RWPE1 (cell line): ENCODE results near the gene ANO7.

Experiments
- CTCF ChIA-PET: fragments of 350-600 bp; sonication (Branson Sonifier 250); formaldehyde crosslinking; extraction: SDS; loops from one replicate; lab custom pipeline; 2021; lab: Yijun Ruan, JAX
- POLR2A ChIA-PET: fragments of 400-600 bp; formaldehyde crosslinking; extraction: SDS; loops from one replicate; lab custom pipeline; 2020; ENCODE audit warnings: antibody characterized with exemption; ENCODE audit not compliant: low non-redundant PET; lab: Yijun Ruan, JAX
- DNase-seq: peaks from one replicate; pipeline ENCODE4 v3.0.0; 2012; ENCODE audit warnings: low spot score
- H3K27ac ChIP-seq: fragments of 450-650 bp; 2 replicates; pipeline ENCODE4 v1.5.1; 2017
- CTCF ChIP-seq: fragments of 450-650 bp; conservative IDR thresholded peaks from 2 replicates; pipeline ENCODE4 v1.5.1; 2017; ENCODE audit warnings: low read depth, mild to moderate bottlenecking

Gene ANO7

GRCh38 chr2:241261628-241262027 lies 73.2 kb downstream of the ANO7 start:
- no peak for TF ChIP-seq CTCF
- no peak overlapping the region for H3K27ac ChIP-seq
- POLR2A ChIA-PET, result no interaction called here
- CTCF ChIA-PET, result interaction anchor here (0.6 kb wide), 1 partner anchor 30 kb away, joined by 3 read pairs; no protein-coding TSS in a partner anchor
- no peak for DNase-seq

- POLR2A ChIA-PET, result no interaction called here
- CTCF ChIA-PET, result no interaction called here
- H3K27ac ChIP-seq, result 0 out of 2 replicates have a peak overlapping the region, but pooled peaks have one; percentile 8
- DNase-seq, result no peak
- no peak for TF ChIP-seq CTCF
Observed at GRCh38 chr2:241263061-241263460, 74.6 kb downstream of the ANO7 start.

- no peak for TF ChIP-seq CTCF
- CTCF ChIA-PET, result no interaction called here
- POLR2A ChIA-PET, result no interaction called here
- no peak overlapping the region for H3K27ac ChIP-seq
- no peak for DNase-seq
Observed at GRCh38 chr2:241265506-241265905, 77.0 kb downstream of the ANO7 start.

- DNase-seq, result no peak
- POLR2A ChIA-PET, result no interaction called here
- no peak for TF ChIP-seq CTCF
- H3K27ac ChIP-seq, result no peak overlapping the region
- CTCF ChIA-PET, result interaction anchor here (0.5 to 0.8 kb wide), 4 partner anchors 18 to 83 kb away, joined by 3 to 7 read pairs (median 3); no protein-coding TSS in a partner anchor
Observed at GRCh38 chr2:241267249-241268067, 79.0 kb downstream of the ANO7 start.

- H3K27ac ChIP-seq, result no peak overlapping the region
- ChIA-PET POLR2A (no interaction called here), CTCF (no interaction called here)
- DNase-seq, result no peak
- no peak for TF ChIP-seq CTCF
Observed at GRCh38 chr2:241268306-241268705, 79.8 kb downstream of the ANO7 start.

GRCh38 chr2:241268716-241269445 lies 80.4 kb downstream of the ANO7 start:
- H3K27ac ChIP-seq, result peak overlapping the region; percentile 45; the same call in 1 of the 2 replicates
- no peak for TF ChIP-seq CTCF
- POLR2A ChIA-PET, result interaction anchor here (0.6 kb wide), 1 partner anchor 91 kb away, joined by 3 read pairs; no protein-coding TSS in a partner anchor
- peak; percentile 32 for DNase-seq
- CTCF ChIA-PET, result no interaction called here
